Epithelial cell of proximal tubule (primary cell): ENCODE results near the gene VPS26B. TPM values are rescaled to one million over a fixed set of nuclear protein-coding genes. Genes with fewer than 3 reads are reported as not detected.

Source experiments
- DNase-seq: peaks from one replicate; pipeline ENCODE4 v3.0.0-alpha.2; 2011; ENCODE audit warnings: low read depth
- H3K4me3 ChIP-seq: 2 replicates; pipeline ENCODE4 v1.5.1; 2011; ENCODE audit warnings: low read depth, mild to moderate bottlenecking, low read length
- total RNA-seq: library from RNA; depleted of rRNA; stranded (reverse); fragments of >200 nt; gene quantifications from 2 replicates; pipeline ENCODE4 v1.2.3, GENCODE V29; 2015
- TF ChIP-seq, protein P1 (sequence below): conservative IDR thresholded peaks from 2 replicates; pipeline ENCODE4 v1.5.1; 2012; ENCODE audit warnings: low read depth, mild to moderate bottlenecking, low read length

Gene VPS26B
- total RNA-seq, 1 donor from 2014 or later = 17.8 TPM

DNA sequence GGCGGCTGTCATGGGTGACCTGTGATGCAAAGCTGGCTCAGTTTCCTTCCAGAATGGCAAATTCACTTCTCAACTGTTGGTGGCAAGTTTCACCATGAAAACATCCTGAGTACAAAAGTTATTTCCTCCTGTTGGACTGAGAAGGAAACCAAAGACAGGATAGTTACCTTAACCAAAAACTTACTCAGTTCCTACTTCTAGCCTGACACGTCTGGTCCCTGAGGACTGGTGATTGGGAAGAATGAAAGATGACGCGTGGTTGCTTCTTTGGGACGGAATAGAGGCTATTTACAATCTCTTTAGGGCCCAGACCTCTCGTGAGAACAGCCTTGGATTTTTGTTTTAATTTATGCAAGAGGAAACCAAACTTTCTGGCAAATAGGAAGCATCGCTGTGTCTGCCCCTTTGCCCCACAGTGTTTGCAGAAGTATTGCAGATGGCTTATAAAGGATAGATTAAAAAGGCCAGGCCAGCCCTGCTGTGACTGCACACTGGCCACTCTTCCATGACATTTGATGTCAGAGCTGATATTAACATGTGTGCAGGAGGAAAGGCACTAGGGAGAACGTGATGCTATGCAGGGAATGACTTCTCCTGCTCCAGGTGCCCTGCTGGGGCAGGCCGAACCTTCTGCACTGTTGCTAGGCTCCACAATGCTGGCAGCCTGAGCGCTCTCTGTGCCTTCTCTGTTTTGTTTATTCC lies 7.6 kb downstream of the VPS26B start:
- DNase-seq = no peak
- H3K4me3 ChIP-seq = no peak overlapping the region
- TF ChIP-seq, protein P1, sequence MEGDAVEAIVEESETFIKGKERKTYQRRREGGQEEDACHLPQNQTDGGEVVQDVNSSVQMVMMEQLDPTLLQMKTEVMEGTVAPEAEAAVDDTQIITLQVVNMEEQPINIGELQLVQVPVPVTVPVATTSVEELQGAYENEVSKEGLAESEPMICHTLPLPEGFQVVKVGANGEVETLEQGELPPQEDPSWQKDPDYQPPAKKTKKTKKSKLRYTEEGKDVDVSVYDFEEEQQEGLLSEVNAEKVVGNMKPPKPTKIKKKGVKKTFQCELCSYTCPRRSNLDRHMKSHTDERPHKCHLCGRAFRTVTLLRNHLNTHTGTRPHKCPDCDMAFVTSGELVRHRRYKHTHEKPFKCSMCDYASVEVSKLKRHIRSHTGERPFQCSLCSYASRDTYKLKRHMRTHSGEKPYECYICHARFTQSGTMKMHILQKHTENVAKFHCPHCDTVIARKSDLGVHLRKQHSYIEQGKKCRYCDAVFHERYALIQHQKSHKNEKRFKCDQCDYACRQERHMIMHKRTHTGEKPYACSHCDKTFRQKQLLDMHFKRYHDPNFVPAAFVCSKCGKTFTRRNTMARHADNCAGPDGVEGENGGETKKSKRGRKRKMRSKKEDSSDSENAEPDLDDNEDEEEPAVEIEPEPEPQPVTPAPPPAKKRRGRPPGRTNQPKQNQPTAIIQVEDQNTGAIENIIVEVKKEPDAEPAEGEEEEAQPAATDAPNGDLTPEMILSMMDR = no peak

DNA sequence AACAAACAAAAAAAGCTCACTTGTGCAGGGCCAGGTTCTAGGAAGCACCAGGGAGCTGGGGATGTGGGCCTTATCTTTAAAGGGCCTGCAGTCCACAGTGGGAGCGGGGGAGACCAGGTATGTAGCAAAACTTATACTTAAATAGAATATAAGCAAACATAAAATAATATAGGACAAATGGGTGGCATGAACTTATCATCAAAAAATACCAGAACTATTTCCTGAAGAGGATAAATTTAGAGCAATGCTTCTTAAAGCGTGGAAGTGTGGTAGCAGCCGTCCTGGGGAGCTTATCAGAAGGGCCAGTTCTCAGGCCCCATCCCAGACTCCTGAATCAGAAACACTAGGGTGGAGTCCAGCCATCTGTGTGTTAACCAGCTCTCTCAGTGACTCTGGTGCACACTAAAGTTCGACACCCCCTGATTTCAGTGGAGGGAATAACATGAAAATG lies 9.3 kb downstream of the VPS26B start:
- no peak for DNase-seq
- H3K4me3 ChIP-seq = no peak overlapping the region
- TF ChIP-seq, protein P1 = no peak

DNA sequence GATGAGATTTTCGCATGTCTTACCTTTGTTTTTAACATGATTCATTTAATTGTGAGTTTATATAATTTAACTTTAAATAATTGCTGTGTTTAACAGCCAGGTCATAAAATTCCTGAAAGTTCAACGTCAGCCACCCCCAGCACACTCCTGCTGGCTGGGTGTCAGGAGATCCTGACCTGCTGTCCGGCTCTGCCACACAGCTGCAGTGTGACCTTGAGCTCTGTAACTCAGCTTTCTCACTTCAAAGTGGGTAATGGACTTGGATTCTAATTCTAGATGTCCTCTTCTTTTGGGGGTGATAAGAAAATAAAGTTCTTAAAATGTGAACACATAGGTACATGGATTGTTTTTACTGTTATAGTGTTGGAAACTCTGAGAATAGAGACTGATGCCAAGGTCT lies 10.9 kb downstream of the VPS26B start:
- no peak for DNase-seq
- TF ChIP-seq, protein P1 = no peak
- no peak overlapping the region for H3K4me3 ChIP-seq

DNA sequence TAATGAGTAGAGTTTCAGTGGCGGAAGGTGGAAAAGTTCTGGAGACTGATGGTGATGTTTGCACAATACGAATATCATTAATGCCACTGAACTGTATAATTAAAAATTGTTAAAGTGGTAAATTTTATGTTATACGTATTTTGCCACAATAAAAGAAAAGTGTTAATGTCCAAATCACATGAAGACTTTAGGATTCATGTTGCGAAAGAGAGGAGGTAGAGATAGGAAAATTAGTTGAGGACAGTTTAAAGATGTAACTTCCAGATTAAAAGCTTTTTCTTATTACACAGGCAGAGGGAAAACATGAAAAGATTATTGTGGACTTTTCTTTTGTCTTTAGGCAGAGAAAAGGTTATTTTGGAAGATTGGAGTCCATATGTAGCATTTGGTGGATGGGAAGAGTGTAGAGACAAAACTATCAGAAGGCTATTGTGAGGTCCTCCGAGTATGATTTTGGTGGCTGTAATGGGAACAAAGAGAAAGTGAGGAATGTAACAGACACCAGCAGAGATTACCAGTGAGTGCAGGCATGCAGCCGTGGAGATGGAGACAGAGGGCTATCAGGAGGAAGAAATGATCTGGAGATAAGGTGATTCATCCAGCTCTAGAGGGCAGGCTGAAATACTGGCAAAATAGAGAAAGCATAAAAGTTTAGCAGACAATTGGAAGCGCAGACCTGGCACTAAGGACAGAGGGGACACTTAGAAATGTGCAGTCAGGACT lies 12.5 kb downstream of the VPS26B start:
- no peak overlapping the region for H3K4me3 ChIP-seq
- TF ChIP-seq, protein P1 = no peak
- no peak for DNase-seq

DNA sequence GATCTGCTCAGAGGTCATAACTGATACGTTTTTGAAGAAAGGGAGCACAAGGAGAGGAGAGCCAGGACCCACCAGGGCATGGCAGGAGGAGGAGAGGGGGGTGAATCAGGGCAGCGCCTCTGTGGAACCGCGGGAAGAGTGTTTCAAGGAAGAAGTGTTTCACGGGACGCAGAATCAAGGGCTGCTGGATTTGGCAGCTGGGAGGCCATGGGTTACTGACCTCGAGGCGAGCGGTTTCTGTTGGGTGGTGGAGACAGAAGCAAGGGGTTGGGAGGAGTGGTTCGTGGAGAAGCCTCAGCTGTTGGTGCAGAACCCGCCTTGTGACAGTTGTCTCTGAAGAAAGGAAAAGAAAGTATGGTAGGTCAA lies 13.1 kb downstream of the VPS26B start:
- TF ChIP-seq, protein P1 = no peak
- DNase-seq = no peak
- H3K4me3 ChIP-seq = no peak overlapping the region

DNA sequence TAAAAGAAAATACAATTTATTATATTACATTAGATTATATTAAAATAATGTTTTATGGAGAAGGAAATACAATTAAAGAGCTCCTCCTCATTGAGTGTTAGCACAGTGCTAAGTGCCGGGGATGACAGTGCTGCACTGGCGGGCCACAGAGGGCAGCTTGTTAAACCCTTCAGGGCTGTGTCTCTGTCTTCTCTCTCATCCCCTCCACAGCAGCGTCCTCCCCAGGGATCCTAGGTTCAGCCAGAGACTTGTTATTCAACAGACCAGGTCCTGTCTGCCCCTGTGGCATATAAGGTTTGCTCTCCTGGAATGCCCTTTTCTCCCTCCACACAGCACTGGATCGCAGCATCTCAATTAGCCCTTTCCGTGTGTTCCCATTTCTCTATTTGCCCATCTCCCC lies 14.5 kb downstream of the VPS26B start:
- no peak overlapping the region for H3K4me3 ChIP-seq
- TF ChIP-seq, protein P1 = no peak
- DNase-seq = no peak

DNA sequence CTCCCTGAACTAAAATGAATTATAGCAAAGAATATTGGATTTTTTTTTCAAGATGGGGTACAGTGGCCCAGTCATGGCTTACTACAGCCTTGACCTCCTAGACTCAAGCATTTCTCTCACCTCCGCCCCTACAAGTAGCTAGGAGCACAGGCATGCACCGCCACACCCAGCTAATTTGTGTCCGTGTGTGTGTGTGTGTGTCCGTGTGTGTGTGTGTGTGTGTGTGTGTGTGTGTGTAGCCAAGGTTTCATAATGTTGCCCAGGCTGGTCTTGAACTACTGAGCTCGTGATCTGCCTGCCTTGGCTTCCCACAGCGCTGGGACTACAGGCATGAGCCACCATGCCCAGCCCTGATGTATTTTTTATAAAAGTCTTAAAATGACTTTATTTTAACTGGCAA lies 16.1 kb downstream of the VPS26B start:
- TF ChIP-seq, protein P1 = no peak
- H3K4me3 ChIP-seq = no peak overlapping the region

More for the DNA sequence above, 16.1 kb downstream of the VPS26B start:
- no peak for DNase-seq
